Progenitor cell of endocrine pancreas (in vitro differentiated cells): Measurements from ENCODE around the gene CASP3. TPM values are rescaled to one million over a fixed set of nuclear protein-coding genes. Genes with fewer than 3 reads are reported as not detected.

Experiments
- DNase-seq: peaks from one replicate; pipeline ENCODE4 v3.0.0; 2021; ENCODE audit warnings: low spot score; ENCODE audit not compliant: unreplicated experiment
- H3K27ac Mint-ChIP-seq: 2 replicates; pipeline ENCODE4 v1.8.0; 2021; ENCODE audit warnings: mild to moderate bottlenecking, moderate library complexity, mixed read lengths
- H3K27me3 Mint-ChIP-seq: 2 replicates; pipeline ENCODE4 v1.8.0; 2021; ENCODE audit warnings: mixed read lengths
- H3K36me3 Mint-ChIP-seq: 2 replicates; pipeline ENCODE4 v1.8.0; 2022; ENCODE audit warnings: mixed read lengths; ENCODE audit not compliant: insufficient read depth
- H3K4me1 Mint-ChIP-seq: 2 replicates; pipeline ENCODE4 v1.8.0; 2021; ENCODE audit warnings: low read depth, mixed read lengths
- H3K4me3 Mint-ChIP-seq: 2 replicates; pipeline ENCODE4 v1.8.0; 2021; ENCODE audit warnings: low read depth, mild to moderate bottlenecking, moderate library complexity, mixed read lengths
- H3K9me3 Mint-ChIP-seq: 2 replicates; pipeline ENCODE4 v1.8.0; 2021; ENCODE audit warnings: low read depth, mixed read lengths
- total RNA-seq: library from RNA; stranded (reverse); gene quantifications from 2 replicates; pipeline ENCODE4 v1.2.1, GENCODE V29; 2021
- TF ChIP-seq, protein P1 (sequence below): fragments of 200-600 bp; sonication (generic); IDR thresholded peaks from one replicate; pipeline ENCODE4 v1.5.0; 2021; ENCODE audit warnings: antibody characterized with exemption, mild to moderate bottlenecking; ENCODE audit not compliant: unreplicated experiment

Gene CASP3
- total RNA-seq, 1 donor from 2014 or later: 29.6 TPM

DNA sequence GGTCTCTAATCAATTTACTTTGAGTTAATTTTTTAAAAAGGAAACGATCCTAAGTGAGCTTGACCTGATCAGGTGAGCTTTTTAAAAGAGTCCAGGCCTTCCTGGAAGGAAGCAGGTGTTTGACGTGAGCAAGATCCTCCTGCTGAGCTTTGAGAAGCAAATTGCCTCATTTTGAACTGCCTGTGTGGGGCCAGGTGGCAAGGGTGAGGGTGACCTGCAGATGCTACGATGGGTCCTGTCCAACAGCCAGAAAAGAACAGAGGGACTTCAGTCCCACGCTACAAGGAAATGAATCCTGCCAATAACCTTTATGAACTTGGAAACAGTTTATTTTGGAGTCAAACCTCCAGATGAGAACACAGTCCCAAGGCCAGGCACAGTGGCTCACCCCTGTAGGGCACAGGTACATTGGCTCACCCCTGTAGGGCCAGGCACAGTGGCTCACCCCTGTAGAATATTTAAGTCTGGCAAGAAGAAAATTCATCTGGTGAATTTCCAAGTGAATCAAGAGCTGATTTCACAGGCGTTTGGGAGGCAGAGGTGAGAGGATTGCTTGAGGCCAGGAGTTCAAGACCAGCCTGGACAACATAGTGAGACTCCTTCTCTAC is 58.1 kb downstream of the CASP3 start:
- Mint-ChIP-seq H3K36me3 (no peaks in the 10 kb centered on the region), H3K27ac (no peak overlapping the region), H3K4me1 (no peaks in the 10 kb centered on the region), H3K27me3 (no peaks in the 10 kb centered on the region), H3K4me3 (no peak overlapping the region), H3K9me3 (peaks cover 2% of the 10 kb centered on the region)
- TF ChIP-seq, protein P1, sequence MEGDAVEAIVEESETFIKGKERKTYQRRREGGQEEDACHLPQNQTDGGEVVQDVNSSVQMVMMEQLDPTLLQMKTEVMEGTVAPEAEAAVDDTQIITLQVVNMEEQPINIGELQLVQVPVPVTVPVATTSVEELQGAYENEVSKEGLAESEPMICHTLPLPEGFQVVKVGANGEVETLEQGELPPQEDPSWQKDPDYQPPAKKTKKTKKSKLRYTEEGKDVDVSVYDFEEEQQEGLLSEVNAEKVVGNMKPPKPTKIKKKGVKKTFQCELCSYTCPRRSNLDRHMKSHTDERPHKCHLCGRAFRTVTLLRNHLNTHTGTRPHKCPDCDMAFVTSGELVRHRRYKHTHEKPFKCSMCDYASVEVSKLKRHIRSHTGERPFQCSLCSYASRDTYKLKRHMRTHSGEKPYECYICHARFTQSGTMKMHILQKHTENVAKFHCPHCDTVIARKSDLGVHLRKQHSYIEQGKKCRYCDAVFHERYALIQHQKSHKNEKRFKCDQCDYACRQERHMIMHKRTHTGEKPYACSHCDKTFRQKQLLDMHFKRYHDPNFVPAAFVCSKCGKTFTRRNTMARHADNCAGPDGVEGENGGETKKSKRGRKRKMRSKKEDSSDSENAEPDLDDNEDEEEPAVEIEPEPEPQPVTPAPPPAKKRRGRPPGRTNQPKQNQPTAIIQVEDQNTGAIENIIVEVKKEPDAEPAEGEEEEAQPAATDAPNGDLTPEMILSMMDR: no peak
- no peak for DNase-seq

DNA sequence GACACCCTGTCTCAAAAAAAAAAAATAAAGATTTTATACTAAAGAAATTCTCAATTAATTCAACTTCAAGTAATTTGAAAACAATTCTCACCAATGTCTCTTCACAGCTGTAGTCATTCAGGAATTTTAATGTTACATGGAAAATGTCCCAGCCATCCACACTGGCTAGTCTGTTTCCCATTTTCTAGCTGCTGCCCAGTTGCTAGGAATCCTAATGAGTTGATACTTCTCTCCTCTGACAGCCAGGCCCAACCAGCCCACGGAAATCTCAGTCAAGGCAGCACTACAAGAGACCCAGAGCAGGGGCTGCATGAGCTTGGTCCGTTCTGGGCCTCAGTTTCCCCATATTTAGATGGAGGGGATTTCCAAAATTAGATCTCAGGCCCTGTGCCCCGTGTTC is 59.1 kb downstream of the CASP3 start:
- H3K27ac Mint-ChIP-seq: no peak overlapping the region
- H3K27me3 Mint-ChIP-seq: no peaks in the 10 kb centered on the region
- TF ChIP-seq, protein P1: no peak
- peaks cover 2% of the 10 kb centered on the region for H3K9me3 Mint-ChIP-seq
- DNase-seq: no peak
- H3K36me3 Mint-ChIP-seq: no peaks in the 10 kb centered on the region
- H3K4me1 Mint-ChIP-seq: no peaks in the 10 kb centered on the region
- H3K4me3 Mint-ChIP-seq: no peak overlapping the region

DNA sequence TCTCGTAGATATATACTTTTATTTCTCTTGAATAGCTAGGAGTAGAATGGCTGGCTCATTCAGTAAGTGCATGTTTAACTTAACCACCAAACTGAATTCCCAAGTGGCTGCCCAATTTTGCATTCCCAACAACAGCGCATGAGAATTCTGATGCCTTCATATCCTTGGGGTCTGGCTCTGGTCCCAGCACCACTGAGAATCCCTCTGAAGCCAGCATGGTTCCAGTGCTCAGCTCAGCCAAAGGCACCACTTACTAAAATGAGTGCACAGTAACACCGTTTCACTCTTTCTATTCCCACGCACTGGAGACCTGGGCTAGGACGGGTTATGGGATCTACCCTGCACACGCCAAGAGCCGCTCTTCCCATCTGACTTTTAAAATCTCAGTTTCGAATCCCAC is 60.4 kb downstream of the CASP3 start:
- H3K27ac Mint-ChIP-seq: no peak overlapping the region
- no peaks in the 10 kb centered on the region for H3K27me3 Mint-ChIP-seq
- H3K9me3 Mint-ChIP-seq: no peaks in the 10 kb centered on the region
- DNase-seq: no peak
- H3K36me3 Mint-ChIP-seq: no peaks in the 10 kb centered on the region
- TF ChIP-seq, protein P1: no peak
- no peaks in the 10 kb centered on the region for H3K4me1 Mint-ChIP-seq
- H3K4me3 Mint-ChIP-seq: no peak overlapping the region

DNA sequence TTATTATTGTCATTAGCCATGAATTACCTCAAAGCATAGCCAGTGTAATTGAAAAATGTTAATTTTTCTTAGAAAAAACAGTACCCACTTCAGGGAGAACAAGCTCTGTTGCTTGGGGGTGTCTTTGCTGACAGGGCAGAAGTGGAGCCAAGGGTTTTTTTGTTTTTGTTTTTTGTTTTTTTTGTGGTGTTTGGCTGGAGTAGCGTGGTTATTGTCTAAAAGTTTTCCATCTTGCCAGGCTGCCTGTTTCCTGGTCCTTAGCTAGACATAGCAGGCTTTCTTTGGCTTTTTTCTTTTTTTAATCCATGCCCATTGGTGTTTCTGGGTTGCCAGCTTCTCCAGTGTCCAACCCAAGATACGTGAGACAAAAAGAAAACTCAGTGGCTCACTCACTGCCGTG is 61.5 kb downstream of the CASP3 start:
- no peaks in the 10 kb centered on the region for H3K9me3 Mint-ChIP-seq
- H3K36me3 Mint-ChIP-seq: no peaks in the 10 kb centered on the region
- no peaks in the 10 kb centered on the region for H3K27me3 Mint-ChIP-seq
- DNase-seq: no peak
- TF ChIP-seq, protein P1: no peak
- no peak overlapping the region for H3K27ac Mint-ChIP-seq
- H3K4me1 Mint-ChIP-seq: no peaks in the 10 kb centered on the region
- H3K4me3 Mint-ChIP-seq: no peak overlapping the region

DNA sequence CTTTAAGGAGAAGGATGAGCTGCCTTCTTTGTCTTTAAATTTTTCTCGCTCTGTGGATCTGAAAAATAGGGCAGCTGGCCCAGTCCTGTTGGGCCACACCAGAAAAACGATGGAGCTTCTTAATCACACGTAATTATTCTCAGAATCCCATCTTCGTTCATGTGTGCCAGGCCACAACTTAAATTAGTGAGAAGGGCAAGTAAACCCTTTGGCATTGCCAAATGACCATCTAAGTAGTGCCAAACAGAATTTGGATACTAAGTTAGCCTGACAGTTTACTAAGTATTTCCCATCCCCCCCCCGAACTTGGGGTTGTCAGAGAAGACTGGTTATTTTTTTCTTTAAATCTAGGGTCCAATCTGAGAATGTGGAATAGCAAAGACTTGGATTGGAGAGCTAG is 62.0 kb downstream of the CASP3 start:
- H3K27ac Mint-ChIP-seq: no peak overlapping the region
- H3K9me3 Mint-ChIP-seq: no peaks in the 10 kb centered on the region
- H3K36me3 Mint-ChIP-seq: no peaks in the 10 kb centered on the region
- H3K4me1 Mint-ChIP-seq: no peaks in the 10 kb centered on the region
- DNase-seq: no peak
- TF ChIP-seq, protein P1: no peak
- H3K4me3 Mint-ChIP-seq: no peak overlapping the region
- no peaks in the 10 kb centered on the region for H3K27me3 Mint-ChIP-seq
